Measurements from ENCODE around the gene NR1H2. TPM values are rescaled to one million over a fixed set of nuclear protein-coding genes. Genes with fewer than 3 reads are reported as not detected.
A peak's percentile ranks its signal among the peaks of the same experiment; 100 is the strongest.

Gene NR1H2
- total RNA-seq, 4 donors from 2014 or later = 73.5 to 93.5 (median 82.0) TPM

GRCh38 chr19:50412419-50412818, 36.2 kb downstream of the NR1H2 start:
- ATAC-seq (ENCODE audit: low FRiP score) = no peak
- no peak for TF ChIP-seq CTCF (IDR thresholded peaks at IDR 0.05)
- no peak for DNase-seq (ENCODE audit: low spot score)

GRCh38 chr19:50413096-50413495, 36.8 kb downstream of the NR1H2 start:
- TF ChIP-seq CTCF (IDR thresholded peaks at IDR 0.05) = no peak
- no peak for ATAC-seq (ENCODE audit: low FRiP score)
- no peak for DNase-seq (ENCODE audit: low spot score)

GRCh38 chr19:50413531-50413930, 37.3 kb downstream of the NR1H2 start:
- DNase-seq (ENCODE audit: low spot score) (no peak), ATAC-seq (ENCODE audit: low FRiP score) (no peak)
- TF ChIP-seq CTCF (IDR thresholded peaks at IDR 0.05) = no peak

GRCh38 chr19:50414864-50415660, 38.8 kb downstream of the NR1H2 start:
- ATAC-seq (ENCODE audit: low FRiP score) (peak; percentile 82), DNase-seq (ENCODE audit: low spot score) (peak; percentile 72)
- peak in 1 of 3 donors; percentile 69 for TF ChIP-seq CTCF (IDR thresholded peaks at IDR 0.05)

GRCh38 chr19:50415661-50416033, 39.4 kb downstream of the NR1H2 start:
- no peak for ATAC-seq (ENCODE audit: low FRiP score)
- TF ChIP-seq CTCF (IDR thresholded peaks at IDR 0.05) = no peak
- no peak for DNase-seq (ENCODE audit: low spot score)

GRCh38 chr19:50416034-50416977, 40.0 kb downstream of the NR1H2 start:
- ATAC-seq (ENCODE audit: low FRiP score) (no peak), DNase-seq (ENCODE audit: low spot score) (no peak)
- no peak for TF ChIP-seq CTCF (IDR thresholded peaks at IDR 0.05)
